GM12865 (cell line): Measurements from ENCODE around the gene MIEF1.

Source experiments
- DNase-seq: peaks from one replicate; pipeline ENCODE4 v3.0.0; 2010; ENCODE audit warnings: low read depth
- H3K4me3 ChIP-seq: 2 replicates; pipeline ENCODE4 v1.5.1; 2011; ENCODE audit warnings: mild to moderate bottlenecking, low read depth, low read length, control low read depth
- TF ChIP-seq, protein P1 (sequence below): IDR thresholded peaks from 2 replicates; pipeline ENCODE4 v1.5.1; 2011; ENCODE audit warnings: low read length, control low read depth, low read depth, inconsistent platforms; ENCODE audit not compliant: insufficient read depth; ENCODE audit errors: missing control alignments

The MIEF1 gene

DNA sequence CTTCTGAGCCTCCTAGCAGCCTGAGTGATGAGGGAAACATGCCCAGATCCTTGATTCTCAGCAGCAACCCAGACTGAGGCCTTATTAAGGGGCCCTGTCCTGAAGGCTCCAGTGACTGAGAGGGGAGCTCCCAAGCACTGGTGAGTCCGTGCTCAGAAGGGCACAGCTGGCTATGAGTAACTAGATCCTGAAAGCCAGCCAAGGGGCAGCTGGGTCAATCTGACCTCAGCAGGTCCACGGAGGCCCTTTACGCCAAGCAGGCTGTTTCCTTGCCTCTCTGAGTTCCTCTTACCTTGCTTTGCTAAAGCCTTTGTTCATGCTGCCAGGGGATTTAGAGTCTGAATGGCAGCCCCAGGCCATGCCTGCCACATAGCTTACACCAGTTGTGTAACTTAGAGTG is 19.3 kb upstream of the MIEF1 start:
- TF ChIP-seq, protein P1, sequence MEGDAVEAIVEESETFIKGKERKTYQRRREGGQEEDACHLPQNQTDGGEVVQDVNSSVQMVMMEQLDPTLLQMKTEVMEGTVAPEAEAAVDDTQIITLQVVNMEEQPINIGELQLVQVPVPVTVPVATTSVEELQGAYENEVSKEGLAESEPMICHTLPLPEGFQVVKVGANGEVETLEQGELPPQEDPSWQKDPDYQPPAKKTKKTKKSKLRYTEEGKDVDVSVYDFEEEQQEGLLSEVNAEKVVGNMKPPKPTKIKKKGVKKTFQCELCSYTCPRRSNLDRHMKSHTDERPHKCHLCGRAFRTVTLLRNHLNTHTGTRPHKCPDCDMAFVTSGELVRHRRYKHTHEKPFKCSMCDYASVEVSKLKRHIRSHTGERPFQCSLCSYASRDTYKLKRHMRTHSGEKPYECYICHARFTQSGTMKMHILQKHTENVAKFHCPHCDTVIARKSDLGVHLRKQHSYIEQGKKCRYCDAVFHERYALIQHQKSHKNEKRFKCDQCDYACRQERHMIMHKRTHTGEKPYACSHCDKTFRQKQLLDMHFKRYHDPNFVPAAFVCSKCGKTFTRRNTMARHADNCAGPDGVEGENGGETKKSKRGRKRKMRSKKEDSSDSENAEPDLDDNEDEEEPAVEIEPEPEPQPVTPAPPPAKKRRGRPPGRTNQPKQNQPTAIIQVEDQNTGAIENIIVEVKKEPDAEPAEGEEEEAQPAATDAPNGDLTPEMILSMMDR = no peak
- H3K4me3 ChIP-seq = no peak overlapping the region
- no peak for DNase-seq

DNA sequence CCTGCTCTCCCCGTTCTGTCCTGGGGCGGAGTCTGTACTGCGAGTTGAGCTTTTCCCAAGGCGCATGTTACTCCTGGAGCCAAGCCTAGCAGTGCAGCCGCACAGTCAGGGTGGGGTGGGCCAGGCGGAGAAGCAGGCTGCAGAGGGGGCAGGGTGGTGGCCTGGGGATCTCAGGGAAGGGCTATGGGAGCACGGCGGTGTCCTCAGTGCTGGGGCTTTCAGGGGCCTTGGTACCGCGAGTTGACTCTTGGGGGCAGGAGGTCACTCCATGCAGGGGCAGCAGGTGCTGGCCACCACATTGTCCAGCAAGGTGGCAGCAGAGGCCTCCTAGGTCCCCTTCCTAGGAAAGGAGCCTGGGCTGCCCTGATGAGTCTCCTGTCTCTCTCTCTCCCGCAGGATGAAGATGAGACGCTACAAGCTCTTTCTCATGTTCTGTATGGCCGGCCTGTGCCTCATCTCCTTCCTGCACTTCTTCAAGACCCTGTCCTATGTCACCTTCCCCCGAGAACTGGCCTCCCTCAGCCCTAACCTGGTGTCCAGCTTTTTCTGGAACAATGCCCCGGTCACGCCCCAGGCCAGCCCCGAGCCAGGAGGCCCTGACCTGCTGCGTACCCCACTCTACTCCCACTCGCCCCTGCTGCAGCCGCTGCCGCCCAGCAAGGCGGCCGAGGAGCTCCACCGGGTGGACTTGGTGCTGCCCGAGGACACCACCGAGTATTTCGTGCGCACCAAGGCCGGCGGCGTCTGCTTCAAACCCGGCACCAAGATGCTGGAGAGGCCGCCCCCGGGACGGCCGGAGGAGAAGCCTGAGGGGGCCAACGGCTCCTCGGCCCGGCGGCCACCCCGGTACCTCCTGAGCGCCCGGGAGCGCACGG is 14.9 kb upstream of the MIEF1 start:
- H3K4me3 ChIP-seq = no peak overlapping the region
- TF ChIP-seq, protein P1 = no peak
- DNase-seq = no peak

DNA sequence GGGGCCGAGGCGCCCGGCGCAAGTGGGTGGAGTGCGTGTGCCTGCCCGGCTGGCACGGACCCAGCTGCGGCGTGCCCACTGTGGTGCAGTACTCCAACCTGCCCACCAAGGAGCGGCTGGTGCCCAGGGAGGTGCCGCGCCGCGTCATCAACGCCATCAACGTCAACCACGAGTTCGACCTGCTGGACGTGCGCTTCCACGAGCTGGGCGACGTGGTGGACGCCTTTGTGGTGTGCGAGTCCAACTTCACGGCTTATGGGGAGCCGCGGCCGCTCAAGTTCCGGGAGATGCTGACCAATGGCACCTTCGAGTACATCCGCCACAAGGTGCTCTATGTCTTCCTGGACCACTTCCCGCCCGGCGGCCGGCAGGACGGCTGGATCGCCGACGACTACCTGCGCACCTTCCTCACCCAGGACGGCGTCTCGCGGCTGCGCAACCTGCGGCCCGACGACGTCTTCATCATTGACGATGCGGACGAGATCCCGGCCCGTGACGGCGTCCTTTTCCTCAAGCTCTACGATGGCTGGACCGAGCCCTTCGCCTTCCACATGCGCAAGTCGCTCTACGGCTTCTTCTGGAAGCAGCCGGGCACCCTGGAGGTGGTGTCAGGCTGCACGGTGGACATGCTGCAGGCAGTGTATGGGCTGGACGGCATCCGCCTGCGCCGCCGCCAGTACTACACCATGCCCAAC is 14.1 kb upstream of the MIEF1 start:
- DNase-seq = no peak
- TF ChIP-seq, protein P1 = no peak

DNA sequence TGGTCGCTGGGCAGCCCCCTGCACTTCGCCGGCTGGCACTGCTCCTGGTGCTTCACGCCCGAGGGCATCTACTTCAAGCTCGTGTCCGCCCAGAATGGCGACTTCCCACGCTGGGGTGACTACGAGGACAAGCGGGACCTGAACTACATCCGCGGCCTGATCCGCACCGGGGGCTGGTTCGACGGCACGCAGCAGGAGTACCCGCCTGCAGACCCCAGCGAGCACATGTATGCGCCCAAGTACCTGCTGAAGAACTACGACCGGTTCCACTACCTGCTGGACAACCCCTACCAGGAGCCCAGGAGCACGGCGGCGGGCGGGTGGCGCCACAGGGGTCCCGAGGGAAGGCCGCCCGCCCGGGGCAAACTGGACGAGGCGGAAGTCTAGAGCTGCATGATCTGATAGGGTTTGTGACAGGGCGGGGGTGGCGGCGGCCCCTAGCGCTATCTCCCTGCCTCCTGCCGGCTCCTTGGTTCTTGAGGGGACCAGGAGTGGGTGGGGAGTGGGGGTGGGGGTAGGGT is 13.5 kb upstream of the MIEF1 start:
- H3K4me3 ChIP-seq = no peak overlapping the region
- DNase-seq = no peak
- TF ChIP-seq, protein P1 = no peak

More for the DNA sequence above, 14.1 kb upstream of the MIEF1 start:
- H3K4me3 ChIP-seq = no peak overlapping the region

DNA sequence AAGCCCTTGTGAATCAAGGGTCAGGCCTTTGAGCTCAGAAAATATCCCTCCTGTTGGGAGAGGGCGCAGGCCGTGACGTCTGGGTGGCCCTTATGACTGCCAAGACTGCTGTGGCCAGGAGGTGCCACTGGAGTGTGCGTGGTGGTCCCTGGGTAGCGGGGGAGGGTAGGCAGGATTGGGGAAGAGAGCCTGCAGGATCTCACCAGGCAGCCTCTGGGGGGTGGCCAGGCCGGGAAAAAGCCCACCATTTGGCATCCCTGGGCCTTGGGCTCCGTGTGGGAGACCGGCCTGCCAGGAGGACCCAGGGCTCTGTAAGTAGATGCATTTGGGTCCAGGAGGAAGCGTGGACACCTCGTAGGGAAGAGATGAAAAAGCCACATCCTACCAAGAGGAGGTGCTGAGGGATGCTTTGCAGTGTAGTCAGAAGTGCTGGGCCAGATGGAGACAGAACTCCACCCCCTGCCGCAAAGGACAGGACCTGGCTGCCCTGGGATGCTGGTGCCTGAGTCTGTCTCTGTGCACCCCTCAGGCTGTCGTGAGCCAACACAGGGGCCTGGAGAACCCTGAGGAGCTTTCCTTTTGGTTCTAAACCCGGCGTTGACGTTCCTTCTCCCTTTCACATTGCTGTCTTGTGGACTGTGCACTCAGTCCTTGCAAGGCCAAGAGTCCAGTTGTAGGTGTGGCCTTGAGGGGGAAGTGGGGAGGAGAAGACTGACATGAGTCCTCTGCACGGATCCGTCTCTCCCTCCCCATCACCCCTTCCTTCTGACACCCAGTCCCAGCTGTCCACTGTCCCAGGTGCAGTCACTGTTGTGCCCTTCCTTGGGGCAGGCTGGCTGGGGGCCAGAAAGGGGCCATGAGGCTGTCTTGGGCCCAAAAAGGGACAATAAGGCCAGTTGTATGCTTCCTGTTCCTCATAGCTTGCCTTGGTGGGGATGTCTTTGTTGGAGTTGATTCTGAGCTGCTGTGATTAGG is 12.7 kb upstream of the MIEF1 start:
- no peak overlapping the region for H3K4me3 ChIP-seq
- TF ChIP-seq, protein P1 = no peak
- DNase-seq = no peak

DNA sequence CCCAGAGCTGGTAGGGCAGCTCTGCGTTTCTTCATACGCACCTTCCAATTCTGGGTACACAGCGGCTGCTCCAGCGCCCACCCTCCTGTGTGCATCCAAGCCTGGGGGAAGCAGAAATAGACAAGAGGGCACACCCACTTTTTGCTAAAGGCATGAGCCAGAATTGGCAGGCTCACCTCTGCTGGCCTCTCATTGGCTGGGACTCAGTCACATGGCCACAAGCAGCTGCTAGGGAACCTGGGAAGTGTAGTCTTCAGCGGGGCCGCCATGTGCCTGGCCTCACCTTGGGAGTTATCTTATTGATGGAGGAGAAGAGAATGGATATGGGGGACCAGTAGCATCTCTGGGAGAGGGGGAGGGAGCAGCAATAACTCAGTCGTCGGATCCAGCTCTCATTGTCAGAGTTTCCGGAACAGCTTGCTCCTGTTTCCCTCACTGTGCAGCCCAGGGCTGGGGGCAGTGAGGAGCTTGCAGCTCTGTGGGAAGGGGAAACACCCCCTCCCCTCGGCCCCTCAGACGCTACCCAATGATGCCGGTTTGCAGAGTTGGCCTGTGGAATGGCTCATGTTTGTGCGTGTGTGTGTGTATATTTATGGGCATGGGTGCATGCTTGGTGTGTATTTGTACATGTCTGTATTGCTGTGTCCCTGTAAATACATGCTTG is 11.8 kb upstream of the MIEF1 start:
- no peak overlapping the region for H3K4me3 ChIP-seq
- TF ChIP-seq, protein P1 = no peak
- peak; percentile 85 for DNase-seq
